Vagina (tissue), 2 donors: Measurements from ENCODE around the gene C17orf50. TPM values are rescaled to one million over a fixed set of nuclear protein-coding genes. Genes with fewer than 3 reads are reported as not detected.

Experiments
- DNase-seq, 2 donors: peaks; one replicate each; pipeline ENCODE4 v3.0.0-alpha.2; 2017; ENCODE audit errors: extremely low spot score in 2 of 2
- H3K27ac ChIP-seq: fragments of 200-600 bp; sonication (generic); one replicate; pipeline ENCODE4 v1.5.1; 2019
- H3K27me3 ChIP-seq: fragments of 200-600 bp; sonication (generic); one replicate; pipeline ENCODE4 v1.5.1; 2019
- H3K36me3 ChIP-seq, 2 donors: fragments of 200-600 bp; sonication (generic); one replicate each; pipeline ENCODE4 v1.5.1; 2017 to 2019
- H3K4me1 ChIP-seq: fragments of 200-600 bp; sonication (generic); one replicate; pipeline ENCODE4 v1.5.1; 2019
- H3K4me3 ChIP-seq, 2 donors: fragments of 200-600 bp; sonication (generic); 1 replicate in 1 of 2; 2 replicates in 1 of 2; pipeline ENCODE4 v1.5.1; 2016 to 2019
- H3K9me3 ChIP-seq: fragments of 200-600 bp; sonication (generic); one replicate; pipeline ENCODE4 v1.5.1; 2019
- CTCF ChIP-seq, 3 experiments: fragments of 450-650 bp in 2 of 3; fragments of 200-600 bp in 1 of 3; sonication (generic) in 1 of 3; IDR thresholded peaks; one replicate each; pipeline ENCODE4 v1.5.1; 2017 to 2019; ENCODE audit warnings: antibody characterized with exemption in 3 of 3, mild to moderate bottlenecking in 2 of 3, moderate library complexity in 2 of 3
- POLR2A ChIP-seq, 2 donors: fragments of 450-650 bp; IDR thresholded peaks; one replicate each; pipeline ENCODE4 v1.6.1; 2017; ENCODE audit warnings: antibody characterized with exemption in 2 of 2, mild to moderate bottlenecking in 2 of 2, moderate library complexity in 2 of 2
- POLR2AphosphoS5 ChIP-seq, 2 donors: sonication (generic); formaldehyde crosslinking; IDR thresholded peaks; one replicate each; pipeline ENCODE4 v1.9.0; 2017; ENCODE audit warnings: antibody characterized with exemption in 2 of 2, mild to moderate bottlenecking in 2 of 2, low read depth in 1 of 2; ENCODE audit not compliant: insufficient read depth in 1 of 2
- intact Hi-C: fragments of 100-400 bp; cut with DNase I; formaldehyde crosslinking; loops from one replicate; pipeline ENCODE4 v1.15.1; 2023
- total RNA-seq: library from RNA; depleted of rRNA; stranded (reverse); fragments of >200 nt; gene quantifications from one replicate; pipeline ENCODE4 v1.2.3, GENCODE V29; 2016

The C17orf50 gene
- total RNA-seq, 1 donor from 2014 or later: not detected

- DNase-seq: peak in 1 of 2 donors; percentile 72
- peaks cover 0 to 15% of the 10 kb centered on the region in 2 donors for H3K36me3 ChIP-seq
- H3K27ac ChIP-seq: no peak overlapping the region
- H3K27me3 ChIP-seq: no peaks in the 10 kb centered on the region
- H3K4me3 ChIP-seq: no peak overlapping the region
- peaks cover 50% of the 10 kb centered on the region for H3K4me1 ChIP-seq
- intact Hi-C loops: no loop called here
- H3K9me3 ChIP-seq: no peaks in the 10 kb centered on the region
- TF ChIP-seq POLR2AphosphoS5 (IDR thresholded peaks at IDR 0.05; ENCODE audit: insufficient read depth in 1 of 2, low read depth in 1 of 2) (no peak), POLR2A (IDR thresholded peaks at IDR 0.05) (no peak), CTCF (IDR thresholded peaks at IDR 0.05) (no peak)
These were observed 31.3 kb upstream of the C17orf50 start for GRCh38 chr17:35729405-35729833.

- Histone ChIP-seq H3K4me3 (no peak overlapping the region), H3K36me3 (peaks cover 0 to 4% of the 10 kb centered on the region in 2 donors), H3K4me1 (peaks cover 43% of the 10 kb centered on the region), H3K27ac (no peak overlapping the region), H3K9me3 (no peaks in the 10 kb centered on the region), H3K27me3 (no peaks in the 10 kb centered on the region)
- no peak for TF ChIP-seq POLR2AphosphoS5 (IDR thresholded peaks at IDR 0.05; ENCODE audit: insufficient read depth in 1 of 2, low read depth in 1 of 2)
- TF ChIP-seq CTCF (IDR thresholded peaks at IDR 0.05): no peak
- no peak for TF ChIP-seq POLR2A (IDR thresholded peaks at IDR 0.05)
- intact Hi-C loops: no loop called here
- no peak for DNase-seq
These were observed 30.2 kb upstream of the C17orf50 start for GRCh38 chr17:35730400-35731005.

- no peaks in the 10 kb centered on the region for H3K36me3 ChIP-seq
- H3K9me3 ChIP-seq: no peaks in the 10 kb centered on the region
- peaks cover 35% of the 10 kb centered on the region for H3K4me1 ChIP-seq
- no peaks in the 10 kb centered on the region for H3K27me3 ChIP-seq
- no peak for TF ChIP-seq POLR2A (IDR thresholded peaks at IDR 0.05)
- no peak for TF ChIP-seq POLR2AphosphoS5 (IDR thresholded peaks at IDR 0.05; ENCODE audit: insufficient read depth in 1 of 2, low read depth in 1 of 2)
- TF ChIP-seq CTCF (IDR thresholded peaks at IDR 0.05): no peak
- intact Hi-C loops: no loop called here
- H3K4me3 ChIP-seq: peak within 1 kb of the TSS; percentile 62 to 71
- DNase-seq: peak in 1 of 2 donors; percentile 70
- peak within 1 kb of the TSS; percentile 44 for H3K27ac ChIP-seq
These were observed 29.3 kb upstream of the C17orf50 start, which contains the start of gene RASL10B for GRCh38 chr17:35731239-35731916. RASL10B (plus strand) TSS chr17:35731639; CDS start chr17:35735185, 3,546 bp downstream.

DNA sequence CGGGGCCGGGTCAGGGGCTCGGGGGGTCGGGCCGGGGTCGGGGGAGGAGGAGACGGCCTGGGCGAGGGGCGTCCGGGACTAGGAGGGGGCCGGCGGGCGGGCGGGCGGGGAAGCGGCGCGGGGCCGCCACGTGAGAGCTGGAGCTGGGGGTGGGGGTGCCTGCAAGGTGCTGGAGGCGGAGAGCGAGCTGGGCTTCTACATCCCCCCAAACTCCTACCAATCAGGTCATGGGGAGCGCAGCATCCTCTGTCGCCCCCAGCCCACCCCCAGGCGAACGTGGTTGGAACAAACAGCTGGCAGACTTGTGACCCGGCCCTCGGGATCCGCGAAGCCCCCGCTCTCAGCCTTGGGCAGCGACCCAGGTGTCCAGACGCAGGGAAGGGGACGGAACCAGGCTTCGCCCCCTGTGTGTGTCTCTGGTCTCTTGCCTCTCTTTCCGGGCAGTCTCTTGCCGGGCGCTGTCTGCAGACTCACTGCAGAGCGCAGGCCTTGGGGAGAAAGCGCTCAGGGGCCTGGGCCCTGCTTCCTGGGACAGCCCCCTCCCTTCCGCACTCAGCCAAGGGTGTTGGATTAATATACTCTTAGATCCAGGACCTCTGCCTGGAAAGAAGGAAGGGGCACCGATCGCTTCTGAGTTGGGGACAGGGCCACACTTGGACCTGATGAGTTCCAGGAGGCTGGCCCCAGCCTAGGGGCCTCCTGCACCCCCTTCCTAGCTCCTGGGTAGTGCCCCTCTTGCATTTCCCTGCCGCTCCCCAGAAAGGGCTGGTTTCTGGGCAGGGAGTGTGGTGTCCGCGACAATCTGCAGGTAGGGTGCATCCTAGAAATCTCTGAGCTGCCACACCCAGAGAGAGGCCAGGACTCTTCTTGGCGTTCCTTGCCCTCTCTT is 28.5 kb upstream of the C17orf50 start:
- TF ChIP-seq POLR2AphosphoS5 (IDR thresholded peaks at IDR 0.05; ENCODE audit: insufficient read depth in 1 of 2, low read depth in 1 of 2) (no peak), POLR2A (IDR thresholded peaks at IDR 0.05) (no peak), CTCF (IDR thresholded peaks at IDR 0.05) (no peak)
- H3K4me3 ChIP-seq: peak overlapping the region; percentile 62 to 71
- intact Hi-C loops: no loop called here
- H3K27ac ChIP-seq: peak overlapping the region; percentile 44
- H3K36me3 ChIP-seq: no peaks in the 10 kb centered on the region
- peak in 1 of 2 donors; percentile 90 for DNase-seq
- H3K4me1 ChIP-seq: peaks cover 28% of the 10 kb centered on the region
- no peaks in the 10 kb centered on the region for H3K27me3 ChIP-seq
- H3K9me3 ChIP-seq: no peaks in the 10 kb centered on the region
